Adipose tissue (tissue), 3 donors: ENCODE measurements around the gene PIP5KL1. TPM values are rescaled to one million over a fixed set of nuclear protein-coding genes. Genes with fewer than 3 reads are reported as not detected.

ENCODE experiments used
- polyA plus RNA-seq, 3 donors: library from polyadenylated mRNA; stranded (reverse); fragments of 200-250 nt; gene quantifications; one replicate each; pipeline ENCODE4 v1.2.3, GENCODE V29; 2013
- donor health status: healthy with polysubstance abuse.
- donor health status: Bipolar disorder and iron deficiency.
- donor health status: healthy.

The PIP5KL1 gene
- polyA plus RNA-seq, 3 donors = 0.22 to 0.74 (median 0.74) TPM

Other genes starting within 250 kb of the PIP5KL1 start
- gene CFAP157, start 223.8 kb downstream of the PIP5KL1 start, polyA plus RNA-seq = under 1 TPM; 0.11 to 0.77 (median 0.41) TPM
- 10 to 100 TPM; 12.1 to 55.6 (median 24.6) TPM for gene PTRH1, start 215.1 kb downstream of the PIP5KL1 start, polyA plus RNA-seq
- gene TTC16, start 214.7 kb downstream of the PIP5KL1 start, polyA plus RNA-seq = under 1 TPM in 2 of 3 donors, not detected in 1; 0.05 to 0.06 TPM
- 10 to 100 TPM in 2 of 3 donors, 1 to 10 TPM in 1; 9.6 to 12.8 (median 10.6) TPM for gene TOR2A, start 195.5 kb downstream of the PIP5KL1 start, polyA plus RNA-seq
- gene SH2D3C, start 152.1 kb downstream of the PIP5KL1 start, polyA plus RNA-seq = 10 to 100 TPM in 2 of 3 donors, 1 to 10 TPM in 1; 4.8 to 29.7 (median 23.3) TPM
- gene CDK9, start 144.7 kb downstream of the PIP5KL1 start, polyA plus RNA-seq = 10 to 100 TPM; 34.3 to 68.4 (median 52.1) TPM
- 100 to 1,000 TPM in 1 of 3 donors, 10 to 100 TPM in 2; 35.1 to 148 (median 52.1) TPM for gene FPGS, start 127.9 kb downstream of the PIP5KL1 start, polyA plus RNA-seq
- 100 to 1,000 TPM in 2 of 3 donors, 10 to 100 TPM in 1; 37.9 to 180 (median 107) TPM for gene ENG, start 76.1 kb downstream of the PIP5KL1 start, polyA plus RNA-seq
- gene AK1, start 53.1 kb downstream of the PIP5KL1 start, polyA plus RNA-seq = 10 to 100 TPM; 20.9 to 85.4 (median 71.1) TPM
- gene ST6GALNAC6, start 31.2 kb downstream of the PIP5KL1 start, polyA plus RNA-seq = 100 to 1,000 TPM in 2 of 3 donors, 10 to 100 TPM in 1; 41.1 to 142 (median 141) TPM
- gene ST6GALNAC4, start 13.7 kb downstream of the PIP5KL1 start, polyA plus RNA-seq = 10 to 100 TPM; 20.4 to 41.4 (median 25.9) TPM
- 10 to 100 TPM; 26.9 to 40.5 (median 30.2) TPM for gene DPM2, start 7.1 kb upstream of the PIP5KL1 start, polyA plus RNA-seq
- gene EEIG1, start 50.2 kb upstream of the PIP5KL1 start, polyA plus RNA-seq = 10 to 100 TPM; 11.2 to 18.6 (median 14.9) TPM
- gene NAIF1, start 136.5 kb upstream of the PIP5KL1 start, polyA plus RNA-seq = 1 to 10 TPM; 4.8 to 6.6 (median 5.1) TPM
- 100 to 1,000 TPM in 1 of 3 donors, 10 to 100 TPM in 2; 40.4 to 129 (median 61.0) TPM for gene SLC25A25, start 137.5 kb upstream of the PIP5KL1 start, polyA plus RNA-seq
- gene PTGES2, start 197.0 kb upstream of the PIP5KL1 start, polyA plus RNA-seq = 10 to 100 TPM; 36.1 to 63.9 (median 39.9) TPM
- 10 to 100 TPM in 1 of 3 donors, 1 to 10 TPM in 2; 5.9 to 15.6 (median 9.5) TPM for gene LCN2, start 218.7 kb upstream of the PIP5KL1 start, polyA plus RNA-seq
- gene BBLN, start 229.5 kb upstream of the PIP5KL1 start, polyA plus RNA-seq = 100 to 1,000 TPM in 1 of 3 donors, 10 to 100 TPM in 2; 74.5 to 110 (median 95.4) TPM